Stimulated activated CD8-positive, alpha-beta memory T cell treated with anti-CD3 and anti-CD28 coated beads, Interleukin-4, amount 100 ng/mL, for 4 hours (primary cell): ENCODE results near the gene IL17RE.
A peak's percentile ranks its signal among the peaks of the same experiment; 100 is the strongest.

ENCODE experiments used
- DNase-seq, 2 donors: peaks; one replicate each; pipeline ENCODE4 v3.0.0-alpha.2; 2020; ENCODE audit warnings: low read depth in 2 of 2, low spot score in 1 of 2

Gene IL17RE

GRCh38 chr3:9903238-9903624, 583 bp downstream of the IL17RE start:
- DNase-seq = no peak

GRCh38 chr3:9903904-9904303, 1.3 kb downstream of the IL17RE start:
- no peak for DNase-seq

GRCh38 chr3:9906480-9906879, 3.8 kb downstream of the IL17RE start:
- no peak for DNase-seq

- DNase-seq = no peak
Observed at GRCh38 chr3:9908286-9908685, 5.6 kb downstream of the IL17RE start.

- DNase-seq = no peak
Observed at GRCh38 chr3:9909221-9910013, 6.8 kb downstream of the IL17RE start.

DNA sequence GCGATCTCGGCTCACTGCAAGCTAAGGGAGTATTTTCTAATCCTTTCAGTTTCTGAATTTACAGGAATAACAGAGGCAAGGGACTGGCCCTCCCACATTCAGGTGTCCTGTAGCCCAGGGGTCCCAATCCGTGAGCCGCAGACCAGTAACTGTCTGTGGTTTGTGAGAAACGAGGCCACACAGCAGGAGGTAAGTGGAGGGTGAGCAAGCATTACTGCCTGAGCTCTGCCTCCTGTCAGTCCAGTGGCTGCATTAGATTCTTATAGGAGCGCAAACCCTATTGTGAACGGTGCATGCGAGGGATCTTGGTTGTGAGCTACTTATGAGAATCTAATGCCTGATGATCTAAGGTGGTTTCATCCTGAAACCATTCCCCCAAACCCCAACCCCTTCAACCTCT, 9.2 kb downstream of the IL17RE start:
- no peak for DNase-seq

DNA sequence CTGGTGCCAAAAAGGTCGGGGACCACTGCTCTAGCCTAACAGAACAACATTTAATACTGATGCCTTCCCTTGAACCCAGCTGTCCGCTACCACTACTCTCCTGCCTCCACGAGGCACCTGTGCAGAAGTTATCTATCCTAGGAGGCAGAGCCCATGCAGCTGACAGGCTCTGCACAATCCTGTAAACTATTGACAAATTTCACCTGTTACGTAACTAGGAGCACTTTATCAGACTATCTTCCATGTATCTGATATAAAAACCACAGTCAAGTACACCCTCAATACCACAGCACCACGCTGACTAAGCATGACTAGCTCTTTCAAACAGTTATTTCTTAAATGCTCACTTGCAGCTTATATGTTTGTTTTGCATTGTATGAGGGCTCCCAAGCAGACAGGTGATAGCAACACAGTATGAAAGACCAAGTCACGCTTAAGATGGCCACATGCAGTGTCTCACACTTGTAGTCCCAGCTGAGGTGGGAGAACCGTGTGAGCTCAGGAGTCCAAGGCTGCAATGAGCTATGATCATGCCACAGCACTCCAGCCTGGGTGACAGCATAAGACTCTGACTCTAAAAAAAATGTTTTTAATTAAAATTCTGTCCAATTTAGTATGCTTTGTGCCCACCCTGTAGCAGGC, 9.8 kb downstream of the IL17RE start:
- DNase-seq = no peak

GRCh38 chr3:9913601-9914000, 11.0 kb downstream of the IL17RE start:
- DNase-seq = no peak

DNA sequence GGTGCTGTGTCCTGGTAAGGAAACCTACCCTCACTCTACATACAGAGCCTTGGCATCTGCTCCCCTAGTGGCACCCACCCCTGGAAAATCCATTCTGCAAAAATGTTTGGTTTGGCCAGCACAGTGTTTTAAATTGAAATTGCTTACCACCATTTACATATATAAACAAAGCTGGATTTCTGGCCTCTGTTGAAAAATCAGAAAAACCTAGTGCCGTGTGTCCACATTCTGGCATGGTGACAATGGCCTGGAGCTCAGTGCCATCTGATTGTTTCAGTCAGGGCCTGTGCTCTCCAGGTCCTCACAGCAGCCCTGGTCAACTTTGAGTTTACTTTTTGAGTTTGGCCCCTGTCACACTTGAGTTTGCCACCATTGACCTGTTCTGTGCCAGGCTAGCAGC, 11.4 kb downstream of the IL17RE start:
- no peak for DNase-seq

GRCh38 chr3:9914559-9915253, 12.1 kb downstream of the IL17RE start:
- DNase-seq = no peak

- DNase-seq = no peak
Observed at GRCh38 chr3:9915254-9916141, 12.8 kb downstream of the IL17RE start.

DNA sequence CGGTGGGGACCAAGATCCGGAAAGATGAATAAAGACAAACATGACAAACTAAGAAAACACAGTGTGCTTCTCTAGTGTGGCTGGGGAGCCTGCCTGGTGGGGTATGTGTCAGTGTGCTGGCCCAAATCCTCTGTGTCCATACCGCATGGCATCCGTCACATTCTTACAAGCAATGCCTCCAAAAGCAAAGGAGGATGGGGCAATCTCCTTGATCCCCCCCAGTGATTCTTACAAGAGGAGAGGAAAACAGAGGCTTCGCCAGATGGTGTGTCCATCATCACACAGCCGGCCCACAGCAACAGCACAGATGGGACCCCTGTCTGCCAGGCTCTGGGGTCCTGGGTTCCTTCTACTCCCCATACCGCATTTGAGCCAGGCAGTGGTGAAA, 13.7 kb downstream of the IL17RE start:
- DNase-seq = no peak

- peak in 1 of 2 donors; percentile 25 for DNase-seq
Observed at GRCh38 chr3:9916734-9917680, 14.4 kb downstream of the IL17RE start, which contains the start of gene IL17RC. Gene IL17RC (plus strand): TSS chr3:9917098. CDS start chr3:9917316, 218 bp downstream.

DNA sequence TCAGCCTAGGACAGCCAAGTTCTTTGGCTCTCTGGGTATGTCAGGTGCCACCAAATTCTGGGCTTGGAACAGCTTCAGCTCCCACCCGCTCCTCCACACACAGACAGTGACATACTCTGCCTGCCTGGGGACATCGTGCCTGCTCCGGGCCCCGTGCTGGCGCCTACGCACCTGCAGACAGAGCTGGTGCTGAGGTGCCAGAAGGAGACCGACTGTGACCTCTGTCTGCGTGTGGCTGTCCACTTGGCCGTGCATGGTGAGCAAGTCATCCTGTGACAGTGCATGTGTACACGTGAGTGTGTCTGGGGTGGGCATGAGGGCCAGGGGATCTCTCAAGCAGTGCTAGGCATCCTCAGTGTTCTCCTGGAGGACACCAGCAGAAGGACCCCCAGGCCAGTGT, 15.2 kb downstream of the IL17RE start:
- DNase-seq = no peak

GRCh38 chr3:9918261-9919038, 15.8 kb downstream of the IL17RE start:
- no peak for DNase-seq

- no peak for DNase-seq
Observed at GRCh38 chr3:9928158-9928557, 25.5 kb downstream of the IL17RE start.

GRCh38 chr3:9930804-9931418, 28.3 kb downstream of the IL17RE start:
- no peak for DNase-seq

DNA sequence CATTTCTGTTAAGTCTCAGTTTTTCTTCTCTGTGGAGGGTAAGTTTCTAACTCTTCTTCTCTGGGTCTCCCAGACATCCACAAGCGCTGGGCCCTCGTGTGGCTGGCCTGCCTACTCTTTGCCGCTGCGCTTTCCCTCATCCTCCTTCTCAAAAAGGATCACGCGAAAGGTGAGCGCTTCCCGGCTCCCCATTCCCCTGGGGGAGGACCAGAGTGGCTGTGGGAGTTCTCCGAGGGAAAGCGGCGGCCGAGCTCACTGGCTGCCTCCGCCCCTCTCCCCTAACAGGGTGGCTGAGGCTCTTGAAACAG, 29.8 kb downstream of the IL17RE start:
- no peak for DNase-seq
